Breast epithelium (tissue), 3 donors: Measurements from ENCODE around the gene HDLBP.

Experiments
- CTCF ChIP-seq, 3 donors: fragments of 450-650 bp; IDR thresholded peaks; one replicate each; pipeline ENCODE4 v1.5.1; 2016 to 2017; ENCODE audit warnings: antibody characterized with exemption in 3 of 3, mild to moderate bottlenecking in 3 of 3, moderate library complexity in 3 of 3
- POLR2AphosphoS5 ChIP-seq, 3 donors: sonication (generic); formaldehyde crosslinking; IDR thresholded peaks; one replicate each; pipeline ENCODE4 v1.6.1; 2017; ENCODE audit warnings: antibody characterized with exemption in 3 of 3

GRCh38 chr2:241224851-241225438 is 90.5 kb downstream of the HDLBP start:
- TF ChIP-seq POLR2AphosphoS5 (IDR thresholded peaks at IDR 0.05) (no peak), CTCF (IDR thresholded peaks at IDR 0.05) (no peak)
